SK-N-SH (cell line): ENCODE data around the gene ARIH2.

Source experiments
- POLR2AphosphoS5 ChIP-seq: IDR thresholded peaks from 2 replicates; pipeline ENCODE4 v1.6.1; 2012; ENCODE audit warnings: low read depth, low read length
- RAD21 ChIP-seq: IDR thresholded peaks from 2 replicates; pipeline ENCODE4 v1.6.1; 2012; ENCODE audit warnings: mild to moderate bottlenecking, low read length
- RCOR1 ChIP-seq: fragments of 150-350 bp; IDR thresholded peaks from 2 replicates; pipeline ENCODE4 v1.6.1; 2017; ENCODE audit warnings: antibody characterized with exemption, low read length
- TF ChIP-seq, protein P1 (sequence below): fragments of 200-600 bp; sonication (generic); IDR thresholded peaks from 2 replicates; pipeline ENCODE4 v1.6.1; 2017; ENCODE audit warnings: antibody characterized with exemption, mild to moderate bottlenecking, moderate library complexity
- TF ChIP-seq, protein P2 (sequence below): IDR thresholded peaks from 2 replicates; pipeline ENCODE4; 2012
- TF ChIP-seq, protein P3 (sequence below): IDR thresholded peaks from 2 replicates; pipeline ENCODE4 v1.6.1; 2012; ENCODE audit warnings: mild to moderate bottlenecking, low read depth, low read length, moderate library complexity

DNA sequence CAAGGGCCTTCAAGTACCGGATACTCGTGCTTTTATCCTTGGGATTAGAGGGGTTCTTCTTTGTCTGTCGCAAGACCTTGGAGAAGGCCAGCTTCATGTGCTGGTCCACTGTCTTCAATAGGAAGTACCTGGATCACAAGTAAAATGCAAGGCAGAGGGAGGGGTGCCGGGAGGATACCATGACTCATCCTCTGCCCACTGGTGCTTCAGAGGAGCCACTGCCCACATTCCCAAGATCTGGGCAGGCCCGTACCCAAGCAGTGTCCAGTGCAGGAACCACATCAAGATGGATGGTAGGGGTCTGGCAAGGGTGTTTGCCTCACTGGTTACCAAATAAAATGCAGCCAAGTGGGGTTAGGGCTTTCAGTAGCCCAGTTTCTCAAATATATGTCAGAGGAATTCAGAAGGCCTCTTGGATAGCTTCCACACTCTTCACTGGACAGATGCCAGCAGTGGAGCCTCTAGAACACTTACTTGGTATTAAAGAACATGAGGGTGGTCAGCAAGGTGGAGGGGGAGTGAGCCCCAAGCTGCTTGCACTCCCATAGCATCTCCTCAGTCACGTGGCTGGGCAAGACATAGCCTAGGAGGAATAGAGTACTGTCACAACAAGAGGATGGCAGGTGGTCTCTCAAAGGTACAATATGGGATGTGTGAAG, 114.1 kb downstream of the ARIH2 start:
- TF ChIP-seq, protein P1, sequence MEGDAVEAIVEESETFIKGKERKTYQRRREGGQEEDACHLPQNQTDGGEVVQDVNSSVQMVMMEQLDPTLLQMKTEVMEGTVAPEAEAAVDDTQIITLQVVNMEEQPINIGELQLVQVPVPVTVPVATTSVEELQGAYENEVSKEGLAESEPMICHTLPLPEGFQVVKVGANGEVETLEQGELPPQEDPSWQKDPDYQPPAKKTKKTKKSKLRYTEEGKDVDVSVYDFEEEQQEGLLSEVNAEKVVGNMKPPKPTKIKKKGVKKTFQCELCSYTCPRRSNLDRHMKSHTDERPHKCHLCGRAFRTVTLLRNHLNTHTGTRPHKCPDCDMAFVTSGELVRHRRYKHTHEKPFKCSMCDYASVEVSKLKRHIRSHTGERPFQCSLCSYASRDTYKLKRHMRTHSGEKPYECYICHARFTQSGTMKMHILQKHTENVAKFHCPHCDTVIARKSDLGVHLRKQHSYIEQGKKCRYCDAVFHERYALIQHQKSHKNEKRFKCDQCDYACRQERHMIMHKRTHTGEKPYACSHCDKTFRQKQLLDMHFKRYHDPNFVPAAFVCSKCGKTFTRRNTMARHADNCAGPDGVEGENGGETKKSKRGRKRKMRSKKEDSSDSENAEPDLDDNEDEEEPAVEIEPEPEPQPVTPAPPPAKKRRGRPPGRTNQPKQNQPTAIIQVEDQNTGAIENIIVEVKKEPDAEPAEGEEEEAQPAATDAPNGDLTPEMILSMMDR, result no peak
- TF ChIP-seq, protein P2, sequence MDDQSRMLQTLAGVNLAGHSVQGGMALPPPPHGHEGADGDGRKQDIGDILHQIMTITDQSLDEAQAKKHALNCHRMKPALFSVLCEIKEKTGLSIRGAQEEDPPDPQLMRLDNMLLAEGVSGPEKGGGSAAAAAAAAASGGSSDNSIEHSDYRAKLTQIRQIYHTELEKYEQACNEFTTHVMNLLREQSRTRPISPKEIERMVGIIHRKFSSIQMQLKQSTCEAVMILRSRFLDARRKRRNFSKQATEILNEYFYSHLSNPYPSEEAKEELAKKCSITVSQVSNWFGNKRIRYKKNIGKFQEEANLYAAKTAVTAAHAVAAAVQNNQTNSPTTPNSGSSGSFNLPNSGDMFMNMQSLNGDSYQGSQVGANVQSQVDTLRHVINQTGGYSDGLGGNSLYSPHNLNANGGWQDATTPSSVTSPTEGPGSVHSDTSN, result no peak
- TF ChIP-seq RCOR1 (no peak), POLR2AphosphoS5 (no peak), RAD21 (no peak)
- TF ChIP-seq, protein P3, sequence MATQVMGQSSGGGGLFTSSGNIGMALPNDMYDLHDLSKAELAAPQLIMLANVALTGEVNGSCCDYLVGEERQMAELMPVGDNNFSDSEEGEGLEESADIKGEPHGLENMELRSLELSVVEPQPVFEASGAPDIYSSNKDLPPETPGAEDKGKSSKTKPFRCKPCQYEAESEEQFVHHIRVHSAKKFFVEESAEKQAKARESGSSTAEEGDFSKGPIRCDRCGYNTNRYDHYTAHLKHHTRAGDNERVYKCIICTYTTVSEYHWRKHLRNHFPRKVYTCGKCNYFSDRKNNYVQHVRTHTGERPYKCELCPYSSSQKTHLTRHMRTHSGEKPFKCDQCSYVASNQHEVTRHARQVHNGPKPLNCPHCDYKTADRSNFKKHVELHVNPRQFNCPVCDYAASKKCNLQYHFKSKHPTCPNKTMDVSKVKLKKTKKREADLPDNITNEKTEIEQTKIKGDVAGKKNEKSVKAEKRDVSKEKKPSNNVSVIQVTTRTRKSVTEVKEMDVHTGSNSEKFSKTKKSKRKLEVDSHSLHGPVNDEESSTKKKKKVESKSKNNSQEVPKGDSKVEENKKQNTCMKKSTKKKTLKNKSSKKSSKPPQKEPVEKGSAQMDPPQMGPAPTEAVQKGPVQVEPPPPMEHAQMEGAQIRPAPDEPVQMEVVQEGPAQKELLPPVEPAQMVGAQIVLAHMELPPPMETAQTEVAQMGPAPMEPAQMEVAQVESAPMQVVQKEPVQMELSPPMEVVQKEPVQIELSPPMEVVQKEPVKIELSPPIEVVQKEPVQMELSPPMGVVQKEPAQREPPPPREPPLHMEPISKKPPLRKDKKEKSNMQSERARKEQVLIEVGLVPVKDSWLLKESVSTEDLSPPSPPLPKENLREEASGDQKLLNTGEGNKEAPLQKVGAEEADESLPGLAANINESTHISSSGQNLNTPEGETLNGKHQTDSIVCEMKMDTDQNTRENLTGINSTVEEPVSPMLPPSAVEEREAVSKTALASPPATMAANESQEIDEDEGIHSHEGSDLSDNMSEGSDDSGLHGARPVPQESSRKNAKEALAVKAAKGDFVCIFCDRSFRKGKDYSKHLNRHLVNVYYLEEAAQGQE, result no peak
